Transverse colon (tissue), 4 donors: Measurements from ENCODE around the gene PIP4P1. TPM values are rescaled to one million over a fixed set of nuclear protein-coding genes. Genes with fewer than 3 reads are reported as not detected.

ENCODE experiments used
- DNase-seq: peaks from one replicate; pipeline ENCODE4 v3.0.0-alpha.2; 2019
- H3K27ac ChIP-seq, 4 donors: fragments of 200-600 bp; sonication (generic); 2 replicates each; pipeline ENCODE4 v1.5.1; 2016 to 2018; ENCODE audit warnings: inconsistent platforms in 4 of 4
- H3K27me3 ChIP-seq: fragments of 200-600 bp; sonication (generic); 2 replicates; pipeline ENCODE4 v1.5.1; 2017; ENCODE audit warnings: inconsistent platforms
- H3K36me3 ChIP-seq, 4 donors: fragments of 200-600 bp; sonication (generic); 2 replicates each; pipeline ENCODE4 v1.5.1; 2017 to 2019; ENCODE audit warnings: inconsistent platforms in 4 of 4
- H3K4me1 ChIP-seq, 4 donors: fragments of 200-600 bp; sonication (generic); 2 replicates each; pipeline ENCODE4 v1.5.1; 2017 to 2020; ENCODE audit warnings: inconsistent platforms in 4 of 4
- H3K4me3 ChIP-seq, 4 donors: fragments of 200-600 bp; sonication (generic); 1 replicate in 1 of 4; 2 replicates in 3 of 4; pipeline versions ENCODE4 v1.5.1 to v1.6.1; 2017 to 2019; ENCODE audit warnings: inconsistent platforms in 4 of 4
- H3K9me3 ChIP-seq, 2 donors: fragments of 200-600 bp; sonication (generic); 2 replicates each; pipeline ENCODE4 v1.5.1; 2017 to 2019; ENCODE audit warnings: inconsistent platforms in 2 of 2
- EP300 ChIP-seq: sonication (generic); formaldehyde crosslinking; IDR thresholded peaks from one replicate; pipeline ENCODE4 v1.6.1; 2017; ENCODE audit warnings: antibody characterized with exemption, low read depth
- POLR2A ChIP-seq: fragments of 450-650 bp; IDR thresholded peaks from one replicate; pipeline ENCODE4 v1.6.1; 2016; ENCODE audit warnings: antibody characterized with exemption, mild to moderate bottlenecking, moderate library complexity
- POLR2AphosphoS5 ChIP-seq, 3 donors: sonication (generic); formaldehyde crosslinking; IDR thresholded peaks; one replicate each; pipeline ENCODE4 v1.6.1; 2016; ENCODE audit warnings: antibody characterized with exemption in 3 of 3
- WGBS, 2 donors: methylation state at CpG; one replicate each; pipeline ENCODE4 v1.1.5; 2018; ENCODE audit warnings: low coverage in 1 of 2; 5-methylcytosine and 5-hydroxymethylcytosine counted together
- in situ Hi-C, 4 donors: fragments of 200-750 bp; cut with MboI; loops; one replicate each; pipeline versions ENCODE4 v1.15.0 to v1.15.1; 2017; ENCODE audit warnings: low sequenced_read_pairs in 3 of 4, low pct_ligation_motif_present in 1 of 4, low pct_unique_long_range_greater_than_20kb in 1 of 4
- intact Hi-C: fragments of 100-400 bp; cut with DNase I; formaldehyde crosslinking; loops from one replicate; pipeline ENCODE4 v1.15.1; 2023; ENCODE audit warnings: low total_unique reads
- total RNA-seq, 4 donors: library from RNA; depleted of rRNA; stranded (reverse); fragments of >200 nt; gene quantifications; one replicate each; pipeline ENCODE4 v1.1.0, GENCODE V29; 2016
- TF ChIP-seq, protein P1 (sequence below), 5 experiments: fragments of 200-600 bp in 3 of 5; fragments of 450-650 bp in 2 of 5; sonication (generic) in 3 of 5; IDR thresholded peaks; 1 replicate in 2 of 5; 2 replicates in 3 of 5; pipeline ENCODE4 v1.5.1; 2016 to 2017; ENCODE audit warnings: antibody characterized with exemption in 5 of 5, inconsistent platforms in 3 of 5, mild to moderate bottlenecking in 2 of 5, moderate library complexity in 1 of 5

Gene PIP4P1
- total RNA-seq, 4 donors from 2014 or later: 18.7 to 49.4 (median 31.1) TPM

DNA sequence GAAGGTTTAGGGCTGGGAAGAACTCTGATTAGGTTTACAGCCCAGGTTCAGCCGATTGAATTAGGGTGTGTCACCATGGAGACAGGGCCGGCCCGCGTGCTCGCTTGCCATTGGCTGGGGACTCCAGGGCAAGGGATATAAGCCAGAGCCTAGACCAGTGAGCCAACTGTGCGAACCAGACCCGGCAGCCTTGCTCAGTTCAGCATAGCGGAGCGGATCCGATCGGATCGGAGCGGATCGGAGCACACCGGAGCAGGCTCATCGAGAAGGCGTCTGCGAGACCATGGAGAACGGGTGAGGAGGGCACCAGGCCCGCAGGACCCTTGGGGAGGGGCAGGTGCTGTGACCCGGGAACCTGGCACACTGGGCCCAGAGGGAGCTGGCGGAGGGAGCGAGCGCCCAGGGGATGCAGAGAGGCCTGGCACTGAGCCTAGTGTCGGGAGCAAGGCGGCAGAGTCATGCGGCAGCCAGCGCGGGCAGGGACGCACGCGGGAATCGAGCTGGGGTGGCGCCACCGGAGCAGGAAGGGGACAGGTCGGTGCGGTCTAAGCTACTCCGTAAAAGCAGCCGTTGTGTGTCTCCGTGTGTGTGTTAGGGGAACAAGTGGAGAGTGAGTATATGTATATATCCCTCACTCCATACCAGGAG, 8.1 kb upstream of the PIP4P1 start, which contains the start of gene PNP:
TSS of gene PNP (plus strand) at position 165 of the 648 bp plus-strand sequence. CDS start at position 284, 119 bp downstream.
- peak within 1 kb of the TSS; percentile 61 to 92 (median 65) for H3K4me3 ChIP-seq
- TF ChIP-seq POLR2A (peak; percentile 99), POLR2AphosphoS5 (IDR thresholded peaks at IDR 0.05) (peak; percentile 100), EP300 (no peak)
- TF ChIP-seq, protein P1, sequence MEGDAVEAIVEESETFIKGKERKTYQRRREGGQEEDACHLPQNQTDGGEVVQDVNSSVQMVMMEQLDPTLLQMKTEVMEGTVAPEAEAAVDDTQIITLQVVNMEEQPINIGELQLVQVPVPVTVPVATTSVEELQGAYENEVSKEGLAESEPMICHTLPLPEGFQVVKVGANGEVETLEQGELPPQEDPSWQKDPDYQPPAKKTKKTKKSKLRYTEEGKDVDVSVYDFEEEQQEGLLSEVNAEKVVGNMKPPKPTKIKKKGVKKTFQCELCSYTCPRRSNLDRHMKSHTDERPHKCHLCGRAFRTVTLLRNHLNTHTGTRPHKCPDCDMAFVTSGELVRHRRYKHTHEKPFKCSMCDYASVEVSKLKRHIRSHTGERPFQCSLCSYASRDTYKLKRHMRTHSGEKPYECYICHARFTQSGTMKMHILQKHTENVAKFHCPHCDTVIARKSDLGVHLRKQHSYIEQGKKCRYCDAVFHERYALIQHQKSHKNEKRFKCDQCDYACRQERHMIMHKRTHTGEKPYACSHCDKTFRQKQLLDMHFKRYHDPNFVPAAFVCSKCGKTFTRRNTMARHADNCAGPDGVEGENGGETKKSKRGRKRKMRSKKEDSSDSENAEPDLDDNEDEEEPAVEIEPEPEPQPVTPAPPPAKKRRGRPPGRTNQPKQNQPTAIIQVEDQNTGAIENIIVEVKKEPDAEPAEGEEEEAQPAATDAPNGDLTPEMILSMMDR (IDR thresholded peaks at IDR 0.05): no peak
- peaks cover 0 to 27% (median 9%) of the 10 kb centered on the region in 4 donors for H3K4me1 ChIP-seq
- H3K36me3 ChIP-seq: peaks cover 0 to 10% (median 3%) of the 10 kb centered on the region in 4 donors
- in situ Hi-C loops (loop anchor here in 2 of 4 donors (10.0 to 25.0 kb wide), 4 partner anchors 55 to 218 kb away; partner anchors contain the start of genes CCNB1IP1 (in 2 of the 2), PARP2 (in 2 of the 2), ANG (in 1 of the 2) and RNASE4 (in 1 of the 2)), intact Hi-C loops (loop anchor here (10.0 kb wide), 2 partner anchors 125 to 145 kb away; partner anchors contain the start of gene PARP2)
- H3K9me3 ChIP-seq: no peaks in the 10 kb centered on the region
- WGBS, 2 donors: 0 to 1% methylated on average over 10 to 39 of the region's 40 CpGs
- H3K27me3 ChIP-seq: no peaks in the 10 kb centered on the region
- DNase-seq: peak; percentile 97
- H3K27ac ChIP-seq: peak within 1 kb of the TSS; percentile 90 to 97 (median 92)

DNA sequence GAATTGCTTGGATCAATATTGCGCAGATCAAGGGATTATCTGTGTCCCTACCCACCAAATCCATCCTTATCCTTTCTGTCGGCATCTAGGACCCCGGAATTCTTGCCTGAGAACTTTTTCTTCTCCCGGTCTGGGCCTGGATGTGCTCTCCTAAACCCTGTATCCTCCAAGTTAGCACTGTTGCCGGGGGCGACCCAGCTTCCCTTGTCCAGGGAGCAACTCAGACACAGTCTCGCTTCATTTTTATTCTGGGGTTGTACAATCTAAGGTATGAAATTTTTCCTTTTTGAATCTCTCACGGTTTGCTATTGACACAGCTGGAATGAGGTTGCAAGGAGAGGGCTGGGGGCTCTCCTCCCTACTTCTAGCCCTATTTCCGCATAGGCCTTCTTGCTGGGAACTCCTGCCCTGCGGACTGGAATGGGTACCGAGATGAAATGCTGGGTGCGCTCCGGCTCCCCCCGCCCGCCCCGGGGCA, 7.6 kb upstream of the PIP4P1 start:
- intact Hi-C loops: loop anchor here (10.0 kb wide), 2 partner anchors 124 to 146 kb away; partner anchors contain the start of gene PARP2
- in situ Hi-C loops: loop anchor here in 2 of 4 donors (10.0 to 25.0 kb wide), 4 partner anchors 54 to 218 kb away; partner anchors contain the start of genes CCNB1IP1 (in 2 of the 2), PARP2 (in 2 of the 2), ANG (in 1 of the 2) and RNASE4 (in 1 of the 2)
- Histone ChIP-seq H3K27me3 (no peaks in the 10 kb centered on the region), H3K27ac (peak overlapping the region; percentile 90 to 97 (median 92)), H3K9me3 (no peaks in the 10 kb centered on the region), H3K4me3 (peak overlapping the region in 3 of 4 donors; percentile 61 to 68 (median 62)), H3K36me3 (peaks cover 0 to 10% (median under 1%) of the 10 kb centered on the region in 4 donors), H3K4me1 (peaks cover 0 to 27% (median 9%) of the 10 kb centered on the region in 4 donors)
- 29 to 100% methylated on average over 1 to 16 of the region's 16 CpGs for WGBS, 2 donors
- TF ChIP-seq, protein P1 (IDR thresholded peaks at IDR 0.05): no peak
- TF ChIP-seq POLR2A (no peak), POLR2AphosphoS5 (IDR thresholded peaks at IDR 0.05) (no peak)
- no peak for DNase-seq

DNA sequence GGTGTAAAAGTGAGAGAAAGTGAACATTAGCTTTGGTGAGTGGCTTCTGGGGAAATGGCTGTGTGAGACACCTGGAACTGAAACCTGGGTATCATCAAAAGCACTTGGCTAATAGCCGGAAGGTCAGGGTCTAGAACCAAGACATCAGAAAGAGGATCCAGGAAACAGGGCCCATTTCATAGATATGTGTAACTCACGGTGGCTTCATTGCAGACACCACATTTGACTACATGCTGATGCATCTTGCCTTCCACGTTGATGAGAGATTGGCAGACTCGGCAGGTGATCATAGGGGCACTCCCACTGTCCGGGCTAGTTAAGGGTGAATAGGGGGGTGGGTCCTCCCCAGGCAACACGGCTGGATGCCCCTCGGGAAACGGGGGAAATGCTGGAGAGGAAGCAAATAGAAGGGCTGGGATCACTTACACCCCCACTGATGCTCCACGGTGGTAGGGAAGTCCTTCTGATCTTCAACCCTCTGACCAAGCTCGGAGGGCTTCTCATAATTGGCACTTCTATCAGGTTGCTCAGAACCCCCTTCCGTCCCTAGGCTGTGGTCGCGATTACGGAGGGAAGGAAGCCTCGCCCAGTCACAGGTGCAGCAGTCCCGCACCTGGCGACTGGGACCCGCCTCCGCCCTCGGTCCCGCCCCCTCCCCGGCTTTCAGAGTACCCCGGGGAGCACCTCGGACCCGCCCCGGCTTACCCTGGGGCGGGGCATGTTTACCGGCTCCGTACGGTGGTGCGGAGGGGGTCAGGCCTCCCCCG, 593 bp downstream of the PIP4P1 start:
- intact Hi-C loops (loop anchor here (10.0 kb wide), 2 partner anchors 116 to 154 kb away; partner anchors contain the start of gene PARP2), in situ Hi-C loops (loop anchor here in 2 of 4 donors (10.0 to 25.0 kb wide), 4 partner anchors 46 to 227 kb away; partner anchors contain the start of genes CCNB1IP1 (in 2 of the 2), PARP2 (in 2 of the 2), ANG (in 1 of the 2) and RNASE4 (in 1 of the 2))
- Histone ChIP-seq H3K9me3 (no peaks in the 10 kb centered on the region), H3K27me3 (no peaks in the 10 kb centered on the region), H3K27ac (peak overlapping the region; percentile 95 to 99 (median 97)), H3K4me1 (peaks cover 15 to 37% (median 24%) of the 10 kb centered on the region in 4 donors), H3K4me3 (peak overlapping the region; percentile 69 to 86 (median 82)), H3K36me3 (peaks cover 0 to 30% (median 8%) of the 10 kb centered on the region in 4 donors)
- peak; percentile 81 for DNase-seq
- TF ChIP-seq EP300 (no peak), POLR2A (no peak), POLR2AphosphoS5 (IDR thresholded peaks at IDR 0.05) (no peak)
- TF ChIP-seq, protein P1 (IDR thresholded peaks at IDR 0.05): no peak
- 4 to 16% methylated on average over 5 to 31 of the region's 32 CpGs for WGBS, 2 donors
